GM12875 (cell line): ENCODE results near the gene SRP9.

Experiments used
- H3K4me3 ChIP-seq: one replicate; pipeline ENCODE4 v1.5.1; 2011; ENCODE audit warnings: low read depth, low read length, control low read depth
- CTCF ChIP-seq: IDR thresholded peaks from 2 replicates; pipeline ENCODE4 v1.5.1; 2011; ENCODE audit warnings: low read depth, mild to moderate bottlenecking, control low read depth, inconsistent platforms, low read length, moderate library complexity, borderline replicate concordance; ENCODE audit not compliant: insufficient read depth

Gene SRP9

GRCh38 chr1:225771661-225772322 is 5.8 kb upstream of the SRP9 start:
- no peak for TF ChIP-seq CTCF
- H3K4me3 ChIP-seq = no peak overlapping the region

- H3K4me3 ChIP-seq = no peak overlapping the region
- peak; percentile 68 for TF ChIP-seq CTCF
These were observed 5.3 kb upstream of the SRP9 start for GRCh38 chr1:225772323-225772768.

GRCh38 chr1:225772848-225773247 is 4.8 kb upstream of the SRP9 start:
- TF ChIP-seq CTCF = no peak
- H3K4me3 ChIP-seq = no peak overlapping the region

GRCh38 chr1:225774281-225775147 is 3.1 kb upstream of the SRP9 start:
- H3K4me3 ChIP-seq = no peak overlapping the region
- no peak for TF ChIP-seq CTCF

GRCh38 chr1:225776294-225776693 is 1.3 kb upstream of the SRP9 start:
- TF ChIP-seq CTCF = no peak
- H3K4me3 ChIP-seq = no peak overlapping the region

GRCh38 chr1:225777058-225777582 is 506 bp upstream of the SRP9 start:
- TF ChIP-seq CTCF = no peak
- peak overlapping the region; percentile 50 for H3K4me3 ChIP-seq

GRCh38 chr1:225778337-225778669 is 677 bp downstream of the SRP9 start:
- no peak for TF ChIP-seq CTCF
- peak overlapping the region; percentile 98 for H3K4me3 ChIP-seq

- peak overlapping the region; percentile 98 for H3K4me3 ChIP-seq
These were observed 1.5 kb downstream of the SRP9 start for GRCh38 chr1:225779165-225779564.
